ENCODE results near the gene SGIP1. TPM values are rescaled to one million over a fixed set of nuclear protein-coding genes. Genes with fewer than 3 reads are reported as not detected.

SGIP1 gene
- total RNA-seq, 2 donors from 2014 or later, result 0.59 to 38.4 TPM

DNA sequence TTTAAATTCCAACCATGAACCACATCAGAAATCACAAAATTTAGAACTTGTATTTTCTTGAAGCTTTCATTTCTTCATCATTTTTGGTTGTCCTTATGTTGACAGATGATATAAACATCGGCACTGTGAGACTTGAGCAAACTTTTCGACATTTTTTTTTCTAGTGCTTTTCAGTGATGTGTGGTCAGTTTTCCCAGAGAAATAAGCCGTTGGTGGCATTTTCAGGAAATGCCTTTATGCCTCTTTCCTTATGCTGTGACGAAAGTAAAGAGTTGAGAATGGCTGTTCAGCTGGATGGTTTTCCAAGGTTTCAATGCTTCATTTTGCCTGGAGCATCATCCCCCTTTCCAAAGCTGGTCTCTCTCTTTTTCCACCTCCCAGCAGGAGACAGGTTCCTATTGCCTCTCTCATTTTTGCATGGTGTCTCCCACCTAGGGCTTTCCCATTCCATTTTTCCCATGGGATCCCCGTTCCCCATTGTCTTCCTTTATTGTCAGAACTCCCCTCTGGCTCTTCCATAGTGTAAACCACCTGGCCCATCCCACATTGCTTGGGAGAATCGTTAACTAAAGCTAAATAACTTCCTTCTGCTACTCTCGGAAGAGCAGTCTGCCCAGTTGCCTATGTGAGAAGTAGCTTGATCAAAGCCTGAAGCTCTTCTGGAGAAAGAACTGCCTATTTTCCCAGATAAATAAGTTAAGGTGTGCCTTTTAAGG is 156.9 kb downstream of the SGIP1 start:
- no peak for TF ChIP-seq POLR2AphosphoS5 (IDR thresholded peaks at IDR 0.05)
- no peak for TF ChIP-seq POLR2A (IDR thresholded peaks at IDR 0.05)
- TF ChIP-seq, protein P1, sequence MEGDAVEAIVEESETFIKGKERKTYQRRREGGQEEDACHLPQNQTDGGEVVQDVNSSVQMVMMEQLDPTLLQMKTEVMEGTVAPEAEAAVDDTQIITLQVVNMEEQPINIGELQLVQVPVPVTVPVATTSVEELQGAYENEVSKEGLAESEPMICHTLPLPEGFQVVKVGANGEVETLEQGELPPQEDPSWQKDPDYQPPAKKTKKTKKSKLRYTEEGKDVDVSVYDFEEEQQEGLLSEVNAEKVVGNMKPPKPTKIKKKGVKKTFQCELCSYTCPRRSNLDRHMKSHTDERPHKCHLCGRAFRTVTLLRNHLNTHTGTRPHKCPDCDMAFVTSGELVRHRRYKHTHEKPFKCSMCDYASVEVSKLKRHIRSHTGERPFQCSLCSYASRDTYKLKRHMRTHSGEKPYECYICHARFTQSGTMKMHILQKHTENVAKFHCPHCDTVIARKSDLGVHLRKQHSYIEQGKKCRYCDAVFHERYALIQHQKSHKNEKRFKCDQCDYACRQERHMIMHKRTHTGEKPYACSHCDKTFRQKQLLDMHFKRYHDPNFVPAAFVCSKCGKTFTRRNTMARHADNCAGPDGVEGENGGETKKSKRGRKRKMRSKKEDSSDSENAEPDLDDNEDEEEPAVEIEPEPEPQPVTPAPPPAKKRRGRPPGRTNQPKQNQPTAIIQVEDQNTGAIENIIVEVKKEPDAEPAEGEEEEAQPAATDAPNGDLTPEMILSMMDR (IDR thresholded peaks at IDR 0.05), result no peak
- WGBS, result 72% methylated on average over 7 of the region's 7 CpGs
- Histone ChIP-seq H3K9me3 (no peaks in the 10 kb centered on the region), H3K27me3 (replicated peaks; ENCODE audit: insufficient read depth) (no peaks in the 10 kb centered on the region), H3K27ac (no peak overlapping the region), H3K36me3 (no peaks in the 10 kb centered on the region), H3K4me1 (replicated peaks) (no peaks in the 10 kb centered on the region), H3K4me3 (no peak overlapping the region)
- DNase-seq (ENCODE audit: low spot score), result no peak
- intact Hi-C loops (cut with DNase I), result no loop called here

DNA sequence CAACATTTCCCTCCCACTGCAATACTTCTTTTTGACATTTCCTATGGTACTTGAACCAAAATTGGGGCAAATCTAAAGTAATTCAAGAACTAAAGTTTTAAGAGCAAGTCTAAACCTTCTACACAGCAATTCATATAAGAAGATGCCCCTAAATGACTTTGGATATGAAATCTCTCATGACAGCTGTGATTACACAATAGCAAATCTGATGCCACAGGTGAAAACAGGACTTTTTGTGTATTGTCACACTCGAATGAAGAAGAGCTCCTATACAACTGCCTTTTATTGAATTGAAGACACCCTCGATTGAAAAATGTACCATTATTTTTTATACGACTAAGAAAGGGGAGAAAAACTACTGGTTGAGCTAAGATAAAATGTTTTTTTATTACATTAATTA is 158.7 kb downstream of the SGIP1 start:
- 83% methylated on average over 3 of the region's 3 CpGs for WGBS
- Histone ChIP-seq H3K27ac (no peak overlapping the region), H3K4me1 (replicated peaks) (no peaks in the 10 kb centered on the region), H3K9me3 (no peaks in the 10 kb centered on the region), H3K36me3 (no peaks in the 10 kb centered on the region), H3K4me3 (no peak overlapping the region), H3K27me3 (replicated peaks; ENCODE audit: insufficient read depth) (no peaks in the 10 kb centered on the region)
- intact Hi-C loops (cut with DNase I), result no loop called here
- TF ChIP-seq, protein P1 (IDR thresholded peaks at IDR 0.05), result no peak
- TF ChIP-seq POLR2A (IDR thresholded peaks at IDR 0.05), result no peak
- no peak for TF ChIP-seq POLR2AphosphoS5 (IDR thresholded peaks at IDR 0.05)
- DNase-seq (ENCODE audit: low spot score), result no peak

DNA sequence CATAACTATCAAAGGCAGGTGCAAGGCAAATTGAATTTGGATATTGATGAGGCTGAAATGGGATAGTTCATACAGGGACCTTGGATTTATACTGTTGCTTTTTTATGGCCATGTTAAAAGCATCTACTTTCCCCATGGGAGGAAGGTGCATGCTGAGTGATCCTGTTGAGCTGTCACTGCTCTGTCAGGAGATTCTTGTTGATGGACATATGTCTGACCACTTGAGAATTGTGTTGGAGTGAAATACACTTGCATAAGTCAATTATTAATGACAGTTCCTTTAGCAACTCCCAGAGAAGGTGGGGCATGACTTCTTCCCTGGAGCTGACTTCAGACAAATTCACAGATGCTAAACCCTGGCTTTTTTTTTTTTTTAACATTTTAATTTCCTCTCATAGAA is 159.9 kb downstream of the SGIP1 start:
- H3K4me3 ChIP-seq, result no peak overlapping the region
- intact Hi-C loops (cut with DNase I), result no loop called here
- no peaks in the 10 kb centered on the region for H3K9me3 ChIP-seq
- H3K4me1 ChIP-seq (replicated peaks), result no peaks in the 10 kb centered on the region
- DNase-seq (ENCODE audit: low spot score), result no peak
- H3K36me3 ChIP-seq, result no peaks in the 10 kb centered on the region
- no peak overlapping the region for H3K27ac ChIP-seq
- TF ChIP-seq POLR2AphosphoS5 (IDR thresholded peaks at IDR 0.05) (no peak), POLR2A (IDR thresholded peaks at IDR 0.05) (no peak)
- TF ChIP-seq, protein P1 (IDR thresholded peaks at IDR 0.05), result no peak
- no peaks in the 10 kb centered on the region for H3K27me3 ChIP-seq (replicated peaks; ENCODE audit: insufficient read depth)

DNA sequence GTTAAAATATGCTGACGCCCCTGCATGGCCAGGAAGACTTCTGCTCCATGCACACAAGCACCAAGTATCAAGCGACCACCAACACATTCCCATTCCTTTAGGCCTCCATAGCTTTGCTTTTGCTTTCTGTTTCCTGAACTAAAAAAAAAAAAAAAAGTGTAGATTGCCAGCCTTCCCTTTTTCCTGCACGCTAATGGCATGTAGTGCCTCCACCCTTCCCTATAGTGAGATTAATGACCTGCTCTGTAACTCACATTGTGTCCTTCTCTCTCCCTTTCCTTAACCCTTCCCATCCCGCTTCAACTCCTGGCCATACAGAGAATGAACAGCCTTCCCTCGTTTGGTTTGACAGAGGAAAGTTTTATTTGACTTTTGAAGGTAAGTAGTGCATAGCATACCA is 161.2 kb downstream of the SGIP1 start:
- TF ChIP-seq POLR2A (IDR thresholded peaks at IDR 0.05), result no peak
- TF ChIP-seq, protein P1 (IDR thresholded peaks at IDR 0.05), result no peak
- TF ChIP-seq POLR2AphosphoS5 (IDR thresholded peaks at IDR 0.05), result no peak
- Histone ChIP-seq H3K27me3 (replicated peaks; ENCODE audit: insufficient read depth) (no peaks in the 10 kb centered on the region), H3K36me3 (no peaks in the 10 kb centered on the region), H3K9me3 (no peaks in the 10 kb centered on the region), H3K4me1 (replicated peaks) (no peaks in the 10 kb centered on the region), H3K4me3 (no peak overlapping the region), H3K27ac (no peak overlapping the region)
- no peak for DNase-seq (ENCODE audit: low spot score)
- 63% methylated on average over 5 of the region's 5 CpGs for WGBS
- intact Hi-C loops (cut with DNase I), result no loop called here

DNA sequence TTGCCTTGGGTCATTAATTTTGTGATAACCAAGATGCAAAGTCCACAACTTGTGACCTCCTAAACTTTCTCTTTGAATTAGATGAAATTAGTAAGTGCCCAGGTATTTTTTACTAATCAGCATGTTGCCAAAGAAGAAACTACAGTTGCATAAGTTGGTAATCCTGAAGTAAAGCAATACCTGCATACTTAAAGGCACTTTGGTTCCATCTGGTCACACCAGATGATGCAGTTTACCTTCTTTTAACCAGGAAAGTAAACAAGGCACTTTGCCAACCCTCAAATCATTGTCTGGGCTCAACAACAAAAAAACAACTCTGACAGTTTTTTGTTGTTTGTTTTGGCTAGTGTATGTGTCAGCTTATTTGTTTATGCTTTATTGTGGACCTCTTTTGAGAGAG is 162.8 kb downstream of the SGIP1 start:
- intact Hi-C loops (cut with DNase I), result no loop called here
- no peak for DNase-seq (ENCODE audit: low spot score)
- no peak overlapping the region for H3K4me3 ChIP-seq
- no peaks in the 10 kb centered on the region for H3K27me3 ChIP-seq (replicated peaks; ENCODE audit: insufficient read depth)
- no peaks in the 10 kb centered on the region for H3K36me3 ChIP-seq
- no peak overlapping the region for H3K27ac ChIP-seq
- no peak for TF ChIP-seq POLR2AphosphoS5 (IDR thresholded peaks at IDR 0.05)
- TF ChIP-seq, protein P1 (IDR thresholded peaks at IDR 0.05), result no peak
- TF ChIP-seq POLR2A (IDR thresholded peaks at IDR 0.05), result no peak
- no peaks in the 10 kb centered on the region for H3K4me1 ChIP-seq (replicated peaks)
- H3K9me3 ChIP-seq, result no peaks in the 10 kb centered on the region

All from prostate gland (tissue), 2 donors.